HepG2 (cell line): ENCODE data around the gene KLF6. TPM values are rescaled to one million over a fixed set of nuclear protein-coding genes. Genes with fewer than 3 reads are reported as not detected.

Source experiments
- BRCA1 ChIP-seq: sonication (generic); formaldehyde crosslinking; IDR thresholded peaks from 2 replicates; pipeline ENCODE4 v1.4.0; 2020; ENCODE audit warnings: missing genetic modification reagents
- CBX2 ChIP-seq, 2 experiments: fragments of 200-600 bp in 1 of 2; sonication (generic); formaldehyde crosslinking in 1 of 2; IDR thresholded peaks; 2 replicates each; pipeline versions ENCODE4 v1.7.0 to v1.8.1; 2018 to 2022; ENCODE audit warnings: low read depth in 2 of 2, low read length in 1 of 2, mild to moderate bottlenecking in 1 of 2, missing genetic modification reagents in 1 of 2
- CCDC6 ChIP-seq: sonication (generic); formaldehyde crosslinking; IDR thresholded peaks from 2 replicates; pipeline ENCODE4 v1.8.1; 2022; ENCODE audit warnings: mild to moderate bottlenecking, missing genetic modification reagents, moderate library complexity
- CENPT ChIP-seq: sonication (generic); formaldehyde crosslinking; IDR thresholded peaks from 2 replicates; pipeline ENCODE4 v1.8.0; 2022; ENCODE audit warnings: low read depth, mild to moderate bottlenecking, moderate library complexity, missing genetic modification reagents
- FOSL2 ChIP-seq: sonication (generic); formaldehyde crosslinking; IDR thresholded peaks from 2 replicates; pipeline ENCODE4 v1.4.0; 2020; ENCODE audit warnings: missing genetic modification reagents
- FOXM1 ChIP-seq: sonication (generic); formaldehyde crosslinking; IDR thresholded peaks from 2 replicates; pipeline ENCODE4 v1.5.0; 2020; ENCODE audit warnings: missing genetic modification reagents
- NKX3-1 ChIP-seq: sonication (generic); formaldehyde crosslinking; IDR thresholded peaks from 2 replicates; pipeline ENCODE4 v1.5.0; 2020; ENCODE audit warnings: missing genetic modification reagents
- NR2F2 ChIP-seq: IDR thresholded peaks from 2 replicates; pipeline ENCODE4 v1.6.1; 2012; ENCODE audit warnings: low read depth, inconsistent platforms, borderline replicate concordance
- NRL ChIP-seq: sonication (generic); formaldehyde crosslinking; IDR thresholded peaks from 2 replicates; pipeline ENCODE4 v1.5.0; 2020; ENCODE audit warnings: missing genetic modification reagents, mild to moderate bottlenecking, moderate library complexity, borderline replicate concordance
- POLR2A ChIP-seq, 2 experiments: IDR thresholded peaks; 2 replicates each; pipeline ENCODE4 v1.6.1; 2011; ENCODE audit warnings: low read depth in 2 of 2, low read length in 2 of 2, mild to moderate bottlenecking in 1 of 2, moderate library complexity in 1 of 2; ENCODE audit not compliant: insufficient read depth in 1 of 2
- RERE ChIP-seq: IDR thresholded peaks from 2 replicates; pipeline ENCODE4 v1.6.1; 2016; ENCODE audit warnings: low read depth, missing genetic modification reagents, missing compliant biosample characterization
- RFXAP ChIP-seq: sonication (generic); formaldehyde crosslinking; IDR thresholded peaks from 2 replicates; pipeline ENCODE4 v1.4.0; 2020; ENCODE audit warnings: missing genetic modification reagents, borderline replicate concordance
- SIX1 ChIP-seq: sonication (generic); formaldehyde crosslinking; IDR thresholded peaks from 2 replicates; pipeline ENCODE4 v1.4.0; 2020; ENCODE audit warnings: missing genetic modification reagents, borderline replicate concordance
- STAT5B ChIP-seq: sonication (generic); formaldehyde crosslinking; IDR thresholded peaks from 2 replicates; pipeline ENCODE4 v1.4.0; 2020; ENCODE audit warnings: missing genetic modification reagents
- ZFYVE20 ChIP-seq: sonication (generic); formaldehyde crosslinking; IDR thresholded peaks from 2 replicates; pipeline ENCODE4 v1.8.0; 2023; ENCODE audit warnings: low read depth, mild to moderate bottlenecking, moderate library complexity, missing genetic modification reagents, borderline replicate concordance
- ZHX1 ChIP-seq: sonication (generic); formaldehyde crosslinking; IDR thresholded peaks from 2 replicates; pipeline ENCODE4 v1.8.1; 2022; ENCODE audit warnings: low read depth, mild to moderate bottlenecking, missing genetic modification reagents
- ZIK1 ChIP-seq: sonication (generic); formaldehyde crosslinking; IDR thresholded peaks from 2 replicates; pipeline ENCODE4 v1.5.0; 2020; ENCODE audit warnings: mild to moderate bottlenecking, low read depth, missing genetic modification reagents, borderline replicate concordance
- ZNF329 ChIP-seq: sonication (generic); formaldehyde crosslinking; IDR thresholded peaks from 2 replicates; pipeline ENCODE4 v1.9.0; 2021; ENCODE audit warnings: low read depth, mild to moderate bottlenecking, missing genetic modification reagents
- ZNF333 ChIP-seq: sonication (generic); formaldehyde crosslinking; IDR thresholded peaks from 2 replicates; pipeline ENCODE4 v1.4.0; 2020; ENCODE audit warnings: mild to moderate bottlenecking, missing genetic modification reagents, borderline replicate concordance
- ZNF598 ChIP-seq: sonication (generic); formaldehyde crosslinking; IDR thresholded peaks from 2 replicates; pipeline ENCODE4 v1.5.1; 2020; ENCODE audit warnings: mild to moderate bottlenecking, missing genetic modification reagents, borderline replicate concordance
- polyA plus RNA-seq, 8 experiments: library from polyadenylated mRNA; depleted of rRNA in 3 of 8; stranded (reverse) in 7 of 8; unstranded in 1 of 8; fragments of >200 nt; fragmentation: Illumina TruSeq in 4 of 8; extraction: Trizol in 4 of 8; gene quantifications; 2 replicates each; pipeline versions ENCODE4 v1.2.1 to v1.2.3, GENCODE V29; 2011 to 2016; ENCODE audit warnings: low read depth in 4 of 8, missing spikeins in 1 of 8, mixed read lengths in 1 of 8; ENCODE audit not compliant: insufficient read depth in 1 of 8
- total RNA-seq, 5 experiments: library from RNA; depleted of rRNA; stranded (reverse); fragments of >200 nt; fragmentation: Illumina TruSeq; extraction: Trizol; gene quantifications; 2 replicates each; pipeline ENCODE4 v1.2.3, GENCODE V29; 2016; ENCODE audit warnings: low read depth in 1 of 5
- TF ChIP-seq, protein P1 (sequence below): IDR thresholded peaks from 2 replicates; pipeline ENCODE4 v1.6.1; 2012; ENCODE audit warnings: inconsistent platforms
- TF ChIP-seq, protein P2 (sequence below): sonication (generic); formaldehyde crosslinking; IDR thresholded peaks from 2 replicates; pipeline ENCODE4 v1.8.0; 2022; ENCODE audit warnings: missing genetic modification reagents, mild to moderate bottlenecking, borderline replicate concordance

Gene KLF6
- total and polyA plus RNA-seq, 2 of the 13 experiments (the other 11 are each of a cell fraction or from before 2014, with no cell fraction given): 27.0 to 71.9 TPM

GRCh38 chr10:3825244-3825643 lies 40.2 kb upstream of the KLF6 start (continued):
- TF ChIP-seq STAT5B: no peak
- TF ChIP-seq CENPT (CRISPR knock-in tag): no peak
- TF ChIP-seq FOXM1 (CRISPR knock-in tag): no peak
- TF ChIP-seq ZHX1 (CRISPR knock-in tag): 0 out of 2 replicates have a peak, but pooled peaks have one; percentile 68
- TF ChIP-seq ZNF329: no peak
- no peak for TF ChIP-seq ZNF333 (CRISPR knock-in tag)
- TF ChIP-seq ZFYVE20 (CRISPR knock-in tag): no peak
- TF ChIP-seq NRL: no peak
- TF ChIP-seq RERE (CRISPR knock-in tag): no peak
- no peak for TF ChIP-seq POLR2A (IDR thresholded peaks at IDR 0.05; ENCODE audit: insufficient read depth in 1 of 2, low read depth in 2 of 2, low read length in 2 of 2)
- TF ChIP-seq ZIK1 (CRISPR knock-in tag): no peak
- TF ChIP-seq, protein P1, sequence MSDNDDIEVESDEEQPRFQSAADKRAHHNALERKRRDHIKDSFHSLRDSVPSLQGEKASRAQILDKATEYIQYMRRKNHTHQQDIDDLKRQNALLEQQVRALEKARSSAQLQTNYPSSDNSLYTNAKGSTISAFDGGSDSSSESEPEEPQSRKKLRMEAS: no peak
- no peak for TF ChIP-seq BRCA1 (CRISPR knock-in tag)
- TF ChIP-seq NKX3-1 (CRISPR knock-in tag): no peak
- TF ChIP-seq ZNF598 (CRISPR knock-in tag): no peak
- TF ChIP-seq CCDC6 (CRISPR knock-in tag): no peak
- TF ChIP-seq CBX2 (IDR thresholded peaks at IDR 0.05; ENCODE audit: low read depth, low read length): no peak
- TF ChIP-seq CBX2 (CRISPR knock-in tag; IDR thresholded peaks at IDR 0.05; ENCODE audit: low read depth): no peak
- no peak for TF ChIP-seq NR2F2
- peak; percentile 69; the same call in 1 of the 2 replicates for TF ChIP-seq SIX1 (CRISPR knock-in tag)
- TF ChIP-seq FOSL2: peak; percentile 82
- TF ChIP-seq RFXAP: no peak
- TF ChIP-seq, protein P2, sequence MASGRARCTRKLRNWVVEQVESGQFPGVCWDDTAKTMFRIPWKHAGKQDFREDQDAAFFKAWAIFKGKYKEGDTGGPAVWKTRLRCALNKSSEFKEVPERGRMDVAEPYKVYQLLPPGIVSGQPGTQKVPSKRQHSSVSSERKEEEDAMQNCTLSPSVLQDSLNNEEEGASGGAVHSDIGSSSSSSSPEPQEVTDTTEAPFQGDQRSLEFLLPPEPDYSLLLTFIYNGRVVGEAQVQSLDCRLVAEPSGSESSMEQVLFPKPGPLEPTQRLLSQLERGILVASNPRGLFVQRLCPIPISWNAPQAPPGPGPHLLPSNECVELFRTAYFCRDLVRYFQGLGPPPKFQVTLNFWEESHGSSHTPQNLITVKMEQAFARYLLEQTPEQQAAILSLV (CRISPR knock-in tag): no peak
